Measurements from ENCODE around the gene GRAP.

DNA sequence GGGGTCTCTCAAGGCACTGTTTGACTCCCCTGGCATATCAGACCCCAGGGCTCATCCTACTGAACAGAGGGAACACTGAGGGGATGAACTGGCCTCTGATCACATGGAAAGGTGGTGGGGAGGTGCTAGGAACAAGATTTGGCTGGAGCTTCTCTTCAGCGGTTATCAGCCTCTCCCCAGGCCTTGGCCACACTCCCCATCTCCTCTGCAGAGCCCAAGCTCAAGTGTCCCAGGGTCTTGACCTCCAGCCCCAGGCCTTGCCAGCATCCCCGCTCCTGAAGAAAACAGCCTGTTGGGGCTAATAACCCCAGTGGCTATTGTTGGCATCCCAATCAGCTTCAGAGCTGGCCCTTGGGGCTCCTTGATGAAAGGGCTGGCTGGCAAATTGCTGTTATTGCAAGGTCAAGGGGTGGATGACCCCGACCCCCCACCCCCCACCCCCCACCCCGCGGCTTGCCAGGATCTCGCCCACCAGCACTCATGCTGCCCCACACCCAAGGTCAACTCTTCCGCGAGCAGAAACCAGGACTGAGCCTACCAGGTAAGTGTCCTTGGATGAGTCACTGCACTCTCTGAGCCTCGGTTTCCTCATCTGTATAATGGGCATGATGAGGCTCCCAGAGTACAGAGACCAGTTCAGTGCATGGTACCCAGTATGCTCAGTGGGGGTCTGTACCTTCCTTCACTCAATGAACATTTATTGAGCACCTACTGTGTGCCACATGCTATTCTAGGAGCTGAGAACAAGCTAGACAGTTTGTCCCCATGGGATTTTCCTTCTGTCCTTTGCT lies 23.4 kb downstream of the GRAP start:
- no peak for TF ChIP-seq POLR2A (IDR thresholded peaks at IDR 0.05; ENCODE audit: low read length)
- TF ChIP-seq GATA1 (IDR thresholded peaks at IDR 0.05; ENCODE audit: low read depth, low read length): no peak

Data from erythroblast (primary cell).